SK-N-SH (cell line): ENCODE measurements around the gene CDH23. TPM values are rescaled to one million over a fixed set of nuclear protein-coding genes. Genes with fewer than 3 reads are reported as not detected.

Source experiments
- CTCF ChIA-PET: fragments of 300-600, 350-600 bp; formaldehyde crosslinking; extraction: SDS; loops from one replicate; lab custom pipeline; 2021; lab: Yijun Ruan, JAX
- POLR2A ChIA-PET: fragments of 350-600 bp; sonication (Branson Sonifier 250); formaldehyde crosslinking; extraction: SDS; loops from one replicate; lab custom pipeline; 2020; ENCODE audit warnings: antibody characterized with exemption, inconsistent platforms; lab: Yijun Ruan, JAX
- DNase-seq: peaks from one replicate; pipeline ENCODE4 v3.0.0; 2012
- H2AFZ ChIP-seq: fragments of 200-600 bp; sonication (generic); 2 replicates; pipeline ENCODE4 v1.8.1; 2016; ENCODE audit warnings: antibody characterized with exemption, mild to moderate bottlenecking, low read depth
- H3F3A ChIP-seq: fragments of 200-600 bp; sonication (generic); replicated peaks from 2 replicates; pipeline ENCODE3; 2016; ENCODE audit warnings: antibody characterized with exemption, mild to moderate bottlenecking; ENCODE audit not compliant: insufficient read depth
- H3K27ac ChIP-seq, 2 experiments: fragments of 200-500 bp in 1 of 2; fragments of 200-600 bp in 1 of 2; sonication (Bioruptor generic) in 1 of 2; sonication (generic), shearing (Covaris generic) in 1 of 2; 2 replicates each; pipeline versions ENCODE4 v1.5.1 to v1.6.1; 2014 to 2016; ENCODE audit warnings: low read depth in 2 of 2, inconsistent platforms in 1 of 2, low read length in 1 of 2, mild to moderate bottlenecking in 1 of 2, mixed read lengths in 1 of 2
- H3K27me3 ChIP-seq: fragments of 200-600 bp; sonication (generic), shearing (Covaris generic); 2 replicates; pipeline ENCODE4 v1.6.1; 2016; ENCODE audit warnings: mixed run types; ENCODE audit not compliant: insufficient read depth
- H3K36me3 ChIP-seq, 2 experiments: fragments of 200-500 bp in 1 of 2; fragments of 200-600 bp in 1 of 2; sonication (Bioruptor generic) in 1 of 2; sonication (generic) in 1 of 2; replicated peaks in 1 of 2; 2 replicates each; pipeline versions ENCODE3 to v1.5.1; 2014 to 2016; ENCODE audit warnings: low read length in 1 of 2, mild to moderate bottlenecking in 1 of 2; ENCODE audit not compliant: insufficient read depth in 2 of 2, control insufficient read depth in 1 of 2
- H3K4me1 ChIP-seq, 2 experiments: fragments of 200-500 bp in 1 of 2; fragments of 200-600 bp in 1 of 2; sonication (Bioruptor generic) in 1 of 2; sonication (generic), shearing (Covaris generic) in 1 of 2; 2 replicates each; pipeline versions ENCODE4 v1.5.1 to v1.6.1; 2014 to 2016; ENCODE audit warnings: low read depth in 1 of 2, low read length in 1 of 2, mixed run types in 1 of 2; ENCODE audit not compliant: insufficient read depth in 2 of 2, control insufficient read depth in 1 of 2
- H3K4me2 ChIP-seq: fragments of 200-600 bp; sonication (generic), shearing (Covaris generic); 2 replicates; pipeline ENCODE4 v1.6.1; 2017; ENCODE audit warnings: mixed run types
- H3K4me3 ChIP-seq, 2 experiments: fragments of 200-500 bp in 1 of 2; fragments of 200-600 bp in 1 of 2; sonication (Bioruptor generic) in 1 of 2; sonication (generic), shearing (Covaris generic) in 1 of 2; 2 replicates each; pipeline versions ENCODE4 v1.5.1 to v1.8.1; 2014 to 2016; ENCODE audit warnings: low read depth in 2 of 2, inconsistent platforms in 1 of 2, low read length in 1 of 2, mild to moderate bottlenecking in 1 of 2, mixed read lengths in 1 of 2, moderate library complexity in 1 of 2
- H3K79me2 ChIP-seq: fragments of 200-600 bp; sonication (generic); 2 replicates; pipeline ENCODE4 v1.8.1; 2017; ENCODE audit warnings: mild to moderate bottlenecking; ENCODE audit not compliant: insufficient read depth
- H3K9ac ChIP-seq: fragments of 200-600 bp; sonication (generic); 2 replicates; pipeline ENCODE4 v1.6.1; 2017; ENCODE audit warnings: mixed run types
- H3K9me2 ChIP-seq: fragments of 200-600 bp; sonication (generic); 2 replicates; pipeline ENCODE4 v1.6.1; 2017; ENCODE audit warnings: mixed run types
- H3K9me3 ChIP-seq: fragments of 200-600 bp; sonication (generic); 2 replicates; pipeline ENCODE4 v1.6.1; 2017; ENCODE audit warnings: mixed run types, mild to moderate bottlenecking, moderate library complexity
- H4K20me1 ChIP-seq: fragments of 200-600 bp; sonication (generic); 2 replicates; pipeline ENCODE4 v1.6.1; 2017; ENCODE audit warnings: mild to moderate bottlenecking, mixed run types; ENCODE audit not compliant: insufficient read depth
- CHD2 ChIP-seq: fragments of 150-350 bp; IDR thresholded peaks from 2 replicates; pipeline ENCODE4 v1.6.1; 2018; ENCODE audit warnings: low read length; ENCODE audit not compliant: partially characterized antibody
- CTCF ChIP-seq: fragments of 200-600 bp; sonication (generic); IDR thresholded peaks from 2 replicates; pipeline ENCODE4 v1.6.1; 2017; ENCODE audit warnings: antibody characterized with exemption, mild to moderate bottlenecking, moderate library complexity
- ELF1 ChIP-seq: IDR thresholded peaks from 2 replicates; pipeline ENCODE4 v1.4.0; 2012
- FOSL2 ChIP-seq: IDR thresholded peaks from 2 replicates; pipeline ENCODE4 v1.4.0; 2012; ENCODE audit warnings: low read depth, mild to moderate bottlenecking, moderate library complexity, borderline replicate concordance
- GABPA ChIP-seq: IDR thresholded peaks from 2 replicates; pipeline ENCODE4 v1.4.0; 2012; ENCODE audit warnings: low read depth, mild to moderate bottlenecking
- GATA2 ChIP-seq: sonication (generic); formaldehyde crosslinking; IDR thresholded peaks from 2 replicates; pipeline ENCODE4 v1.5.0; 2020; ENCODE audit warnings: mild to moderate bottlenecking, missing genetic modification reagents
- IRF3 ChIP-seq: fragments of 150-350 bp; IDR thresholded peaks from 2 replicates; pipeline ENCODE4 v1.6.1; 2016; ENCODE audit warnings: mild to moderate bottlenecking, low read depth, low read length
- JUND ChIP-seq: IDR thresholded peaks from 2 replicates; pipeline ENCODE4 v1.4.0; 2012
- MXI1 ChIP-seq: IDR thresholded peaks from 2 replicates; pipeline ENCODE4 v1.6.1; 2012; ENCODE audit warnings: mild to moderate bottlenecking, low read depth, low read length, improper control_type of control experiment
- NFIC ChIP-seq: IDR thresholded peaks from 2 replicates; pipeline ENCODE4 v1.4.0; 2012; ENCODE audit warnings: borderline replicate concordance
- RFX5 ChIP-seq: IDR thresholded peaks from 2 replicates; pipeline ENCODE4 v1.6.1; 2012; ENCODE audit warnings: mild to moderate bottlenecking, improper control_type of control experiment, low read length
- SIN3A ChIP-seq: IDR thresholded peaks from 2 replicates; pipeline ENCODE4 v1.6.1; 2012; ENCODE audit warnings: low read depth, mild to moderate bottlenecking, low read length, moderate library complexity, borderline replicate concordance
- TCF12 ChIP-seq: IDR thresholded peaks from 2 replicates; pipeline ENCODE4 v1.4.0; 2012
- USF2 ChIP-seq: fragments of 150-350 bp; IDR thresholded peaks from 2 replicates; pipeline ENCODE4 v1.6.1; 2017; ENCODE audit warnings: antibody characterized with exemption, low read length, low read depth, borderline replicate concordance
- YY1 ChIP-seq: IDR thresholded peaks from 2 replicates; pipeline ENCODE4 v1.4.0; 2012; ENCODE audit warnings: low read depth, mild to moderate bottlenecking
- WGBS: methylation state at CpG from one replicate; pipeline ENCODE4 v1.1.6; 2017; ENCODE audit warnings: low lambda C conversion rate; 5-methylcytosine and 5-hydroxymethylcytosine counted together
- polyA plus RNA-seq, 3 experiments: library from polyadenylated mRNA; depleted of rRNA; stranded (reverse); fragments of >200 nt; gene quantifications; 2 replicates each; pipeline ENCODE4 v1.2.3, GENCODE V29; 2012

Gene CDH23
- polyA plus RNA-seq, 1 of the 3 experiments (the other 2 are of a cell fraction), result 0.03 TPM

GRCh38 chr10:71663311-71663710 lies 266.6 kb downstream of the CDH23 start (continued):
- TF ChIP-seq YY1 (no peak), IRF3 (no peak), CHD2 (no peak), NFIC (no peak), GATA2 (CRISPR knock-in tag) (no peak), MXI1 (no peak), JUND (no peak), USF2 (no peak), FOSL2 (no peak)

- Histone ChIP-seq H3F3A (no peaks in the 10 kb centered on the region), H3K79me2 (no peaks in the 10 kb centered on the region), H3K4me1 (no peaks in the 10 kb centered on the region), H3K9me3 (no peaks in the 10 kb centered on the region), H3K27ac (no peak overlapping the region), H4K20me1 (no peaks in the 10 kb centered on the region), H2AFZ (no peak overlapping the region), H3K9me2 (no peaks in the 10 kb centered on the region), H3K4me2 (no peak overlapping the region), H3K36me3 (no peaks in the 10 kb centered on the region), H3K4me3 (no peak overlapping the region), H3K27me3 (peaks cover 18% of the 10 kb centered on the region), H3K9ac (no peak overlapping the region)
- POLR2A ChIA-PET, result no interaction called here
- no peak for DNase-seq
- no peak for TF ChIP-seq TCF12
- no peak for TF ChIP-seq CTCF
- TF ChIP-seq SIN3A, result no peak
- TF ChIP-seq RFX5, result no peak
- TF ChIP-seq GABPA, result no peak
- TF ChIP-seq ELF1, result no peak
- WGBS, result 47% methylated on average over 2 of the region's 2 CpGs
- CTCF ChIA-PET, result interaction anchor here (1.0 to 1.6 kb wide), 6 partner anchors 10 to 761 kb away, joined by 3 to 7 read pairs (median 4); no protein-coding TSS in a partner anchor
Measured at GRCh38 chr10:71664585-71664984, 267.9 kb downstream of the CDH23 start.
